ENCODE results near the gene TNFRSF6B.

Gene TNFRSF6B

GRCh38 chr20:63682384-63683139, 13.9 kb upstream of the TNFRSF6B start:
- DNase-seq (ENCODE audit: extremely low read depth in 1 of 2, low read depth in 1 of 2) = no peak

- DNase-seq (ENCODE audit: extremely low read depth in 1 of 2, low read depth in 1 of 2) = no peak
Measured at GRCh38 chr20:63685269-63686026, 11.0 kb upstream of the TNFRSF6B start.

GRCh38 chr20:63686094-63686491, 10.4 kb upstream of the TNFRSF6B start:
- no peak for DNase-seq (ENCODE audit: extremely low read depth in 1 of 2, low read depth in 1 of 2)

- no peak for DNase-seq (ENCODE audit: extremely low read depth in 1 of 2, low read depth in 1 of 2)
Measured at GRCh38 chr20:63686492-63687321, 9.7 kb upstream of the TNFRSF6B start.

- DNase-seq (ENCODE audit: extremely low read depth in 1 of 2, low read depth in 1 of 2) = no peak
Measured at GRCh38 chr20:63687419-63688178, 8.9 kb upstream of the TNFRSF6B start.

- DNase-seq (ENCODE audit: extremely low read depth in 1 of 2, low read depth in 1 of 2) = no peak
Measured at GRCh38 chr20:63688228-63689045, 8.0 kb upstream of the TNFRSF6B start.

GRCh38 chr20:63689046-63690002, 7.1 kb upstream of the TNFRSF6B start:
- no peak for DNase-seq (ENCODE audit: extremely low read depth in 1 of 2, low read depth in 1 of 2)

GRCh38 chr20:63690003-63690897, 6.2 kb upstream of the TNFRSF6B start:
- DNase-seq (ENCODE audit: extremely low read depth in 1 of 2, low read depth in 1 of 2) = no peak

- no peak for DNase-seq (ENCODE audit: extremely low read depth in 1 of 2, low read depth in 1 of 2)
Measured at GRCh38 chr20:63690898-63691710, 5.3 kb upstream of the TNFRSF6B start.

GRCh38 chr20:63691711-63692435, 4.6 kb upstream of the TNFRSF6B start:
- no peak for DNase-seq (ENCODE audit: extremely low read depth in 1 of 2, low read depth in 1 of 2)

GRCh38 chr20:63692436-63693082, 3.9 kb upstream of the TNFRSF6B start:
- DNase-seq (ENCODE audit: extremely low read depth in 1 of 2, low read depth in 1 of 2) = no peak

GRCh38 chr20:63693083-63693732, 3.2 kb upstream of the TNFRSF6B start:
- DNase-seq (ENCODE audit: extremely low read depth in 1 of 2, low read depth in 1 of 2) = no peak

GRCh38 chr20:63693733-63694583, 2.5 kb upstream of the TNFRSF6B start:
- DNase-seq (ENCODE audit: extremely low read depth in 1 of 2, low read depth in 1 of 2) = no peak

Measured in stimulated activated CD8-positive, alpha-beta memory T cell treated with anti-CD3 and anti-CD28 coated beads, Interleukin-7, amount 100 ng/mL, for 48 hours (primary cell).